Umbilical cord (tissue), 2 donors: ENCODE data around the gene SLC38A7. TPM values are rescaled to one million over a fixed set of nuclear protein-coding genes. Genes with fewer than 3 reads are reported as not detected.
"Not testable (repeated sequence)": the region's sequence is repeated elsewhere in the genome, so short reads cannot be mapped to it uniquely, and the experiment has no call there.

Experiments
- DNase-seq: peaks from one replicate; pipeline ENCODE4 v3.0.0-alpha.2; 2015; ENCODE audit warnings: low spot score
- total RNA-seq: library from RNA; depleted of rRNA; stranded (reverse); fragments of >200 nt; gene quantifications from one replicate; pipeline ENCODE4 v1.2.3, GENCODE V29; 2014; ENCODE audit warnings: low replicate concordance; ENCODE audit not compliant: insufficient read depth

SLC38A7 gene
- total RNA-seq, 1 donor from 2014 or later: 4.6 TPM

GRCh38 chr16:58678716-58679115, 5.9 kb downstream of the SLC38A7 start:
- no peak for DNase-seq

- DNase-seq: no peak
These were observed 6.3 kb downstream of the SLC38A7 start for GRCh38 chr16:58678269-58678668.

GRCh38 chr16:58670946-58671583, 13.5 kb downstream of the SLC38A7 start:
- DNase-seq: no peak

GRCh38 chr16:58670177-58670576, 14.4 kb downstream of the SLC38A7 start:
- no peak for DNase-seq

- DNase-seq: no peak
These were observed 19.4 kb downstream of the SLC38A7 start for GRCh38 chr16:58665200-58665599.

GRCh38 chr16:58661199-58661830, 23.3 kb downstream of the SLC38A7 start:
- peak; percentile 87 for DNase-seq

- not testable (repeated sequence) for DNase-seq
These were observed 24.7 kb downstream of the SLC38A7 start for GRCh38 chr16:58659911-58660310.

GRCh38 chr16:58658796-58659211, 25.8 kb downstream of the SLC38A7 start:
- DNase-seq: no peak

- DNase-seq: no peak
These were observed 27.7 kb downstream of the SLC38A7 start for GRCh38 chr16:58656899-58657298.

GRCh38 chr16:58655215-58655596, 29.4 kb downstream of the SLC38A7 start:
- no peak for DNase-seq

GRCh38 chr16:58654560-58655214, 29.9 kb downstream of the SLC38A7 start:
- no peak for DNase-seq

GRCh38 chr16:58652741-58653140, 31.8 kb downstream of the SLC38A7 start:
- DNase-seq: no peak

GRCh38 chr16:58651965-58652348, 32.6 kb downstream of the SLC38A7 start:
- no peak for DNase-seq

GRCh38 chr16:58649707-58650106, 34.9 kb downstream of the SLC38A7 start:
- no peak for DNase-seq

GRCh38 chr16:58647107-58647506, 37.5 kb downstream of the SLC38A7 start:
- DNase-seq: no peak

- DNase-seq: no peak
These were observed 39.6 kb downstream of the SLC38A7 start for GRCh38 chr16:58644765-58645487.

GRCh38 chr16:58644108-58644507, 40.5 kb downstream of the SLC38A7 start:
- DNase-seq: no peak

- DNase-seq: no peak
These were observed 43.6 kb downstream of the SLC38A7 start for GRCh38 chr16:58640949-58641348.

- no peak for DNase-seq
These were observed 44.7 kb downstream of the SLC38A7 start for GRCh38 chr16:58639836-58640235.

GRCh38 chr16:58639230-58639629, 45.3 kb downstream of the SLC38A7 start:
- DNase-seq: no peak

- DNase-seq: peak; percentile 90
These were observed 46.2 kb downstream of the SLC38A7 start for GRCh38 chr16:58638148-58639036.
